ENCODE data around the gene ALAS1.

The ALAS1 gene

GRCh38 chr3:52256622-52257021 lies 58.7 kb downstream of the ALAS1 start:
- DNase-seq = no peak

GRCh38 chr3:52257911-52258310 lies 60.0 kb downstream of the ALAS1 start:
- DNase-seq = no peak

GRCh38 chr3:52259035-52259434 lies 61.1 kb downstream of the ALAS1 start:
- no peak for DNase-seq

- no peak for DNase-seq
Observed at GRCh38 chr3:52259448-52259847, 61.5 kb downstream of the ALAS1 start.

- DNase-seq = no peak
Observed at GRCh38 chr3:52262447-52262846, 64.5 kb downstream of the ALAS1 start.

Measured in NCI-H146 (cell line).